ENCODE data around the gene CD99.
A peak's percentile ranks its signal among the peaks of the same experiment; 100 is the strongest.

The CD99 gene, protein sequence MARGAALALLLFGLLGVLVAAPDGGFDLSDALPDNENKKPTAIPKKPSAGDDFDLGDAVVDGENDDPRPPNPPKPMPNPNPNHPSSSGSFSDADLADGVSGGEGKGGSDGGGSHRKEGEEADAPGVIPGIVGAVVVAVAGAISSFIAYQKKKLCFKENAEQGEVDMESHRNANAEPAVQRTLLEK

DNA sequence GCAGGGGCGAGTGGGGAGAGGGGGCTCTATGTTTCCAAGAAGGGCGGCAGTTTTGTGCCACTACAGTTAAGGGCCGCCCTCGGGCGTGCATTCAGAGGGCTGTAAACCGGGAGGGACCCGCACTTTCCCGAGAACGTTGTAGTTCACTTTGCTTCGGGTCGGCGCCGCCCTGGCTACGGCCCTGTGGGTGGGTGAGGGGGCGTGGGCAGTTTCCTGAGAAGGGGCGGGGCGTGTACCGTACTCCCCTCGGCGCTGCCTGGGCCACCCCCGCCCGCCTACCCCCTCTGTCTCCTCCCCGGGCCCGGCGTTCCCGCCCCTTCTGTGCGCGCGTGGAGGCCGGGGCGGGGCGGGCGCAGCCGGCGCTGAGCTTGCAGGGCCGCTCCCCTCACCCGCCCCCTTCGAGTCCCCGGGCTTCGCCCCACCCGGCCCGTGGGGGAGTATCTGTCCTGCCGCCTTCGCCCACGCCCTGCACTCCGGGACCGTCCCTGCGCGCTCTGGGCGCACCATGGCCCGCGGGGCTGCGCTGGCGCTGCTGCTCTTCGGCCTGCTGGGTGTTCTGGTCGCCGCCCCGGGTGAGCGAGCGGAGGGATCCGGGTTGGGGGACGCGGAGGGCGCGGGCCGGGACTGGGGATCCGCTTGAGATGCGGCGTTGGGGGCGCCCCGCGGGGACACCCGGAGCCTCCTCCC lies at the start of gene CD99:
CD99 (plus strand) TSS at position 440 of the 687 bp plus-strand sequence; CDS start at position 506, 66 bp downstream.
- DNase-seq (ENCODE audit: low spot score) (peak; percentile 80), FAIRE-seq (no peak)

DNA sequence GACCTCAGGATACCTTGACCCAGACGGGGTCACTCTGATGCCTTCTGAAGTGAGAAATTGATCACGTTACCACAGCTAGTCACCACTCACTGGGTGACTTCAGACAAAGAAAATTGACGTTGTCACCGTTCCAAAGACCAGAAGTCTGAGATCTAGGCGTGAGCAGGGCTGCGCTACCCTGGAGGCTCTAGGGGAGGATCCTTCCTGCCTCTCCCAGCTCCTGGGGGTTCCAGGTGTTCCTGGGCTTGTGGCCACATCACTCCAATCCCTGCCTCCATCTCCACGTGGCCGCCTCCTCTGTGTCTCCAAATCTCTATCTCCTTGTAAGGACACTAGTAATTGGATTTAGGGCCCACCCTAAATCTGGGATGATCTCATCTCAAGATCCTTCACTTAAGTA lies 48.9 kb upstream of the CD99 start:
- no peak for DNase-seq (ENCODE audit: low spot score)
- no peak for FAIRE-seq

DNA sequence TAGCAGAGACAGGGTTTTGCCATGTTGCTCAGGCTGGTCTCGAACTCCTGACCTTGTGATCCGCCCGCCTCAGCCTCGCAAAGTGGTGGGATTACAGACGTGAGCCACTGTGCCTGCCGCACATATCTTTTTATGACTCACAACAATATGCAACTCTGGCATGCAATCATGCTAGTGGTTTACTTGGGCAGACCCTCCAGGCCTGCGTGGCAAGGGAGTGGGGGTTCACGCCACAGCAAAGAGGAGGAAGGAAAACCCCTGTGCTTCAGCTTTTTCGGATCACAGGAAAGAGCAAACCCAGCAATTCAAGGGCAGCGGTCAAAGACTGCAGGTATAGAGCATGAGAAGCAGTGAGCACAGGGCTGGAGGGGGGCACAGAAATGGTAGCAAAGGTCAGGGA lies 48.3 kb upstream of the CD99 start:
- FAIRE-seq = no peak
- no peak for DNase-seq (ENCODE audit: low spot score)

DNA sequence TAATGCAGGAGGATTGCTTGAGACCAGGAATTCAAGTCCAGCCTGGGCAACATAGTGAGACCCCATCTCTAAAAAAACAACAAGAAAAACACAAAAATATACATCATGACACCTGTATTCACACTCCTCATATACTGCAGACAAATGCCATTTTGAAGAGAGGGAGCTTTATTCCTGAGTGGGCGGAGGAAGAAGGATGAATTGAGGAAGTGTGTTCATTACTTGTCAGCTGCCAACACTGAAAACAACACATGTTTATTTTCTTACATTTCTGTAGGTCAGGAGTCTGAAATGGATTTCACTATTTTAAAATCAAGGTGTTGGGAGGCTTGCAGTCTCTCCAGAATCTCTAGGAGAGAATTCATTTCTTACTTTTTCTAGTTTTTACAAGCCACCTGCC lies 47.2 kb upstream of the CD99 start:
- no peak for FAIRE-seq

DNA sequence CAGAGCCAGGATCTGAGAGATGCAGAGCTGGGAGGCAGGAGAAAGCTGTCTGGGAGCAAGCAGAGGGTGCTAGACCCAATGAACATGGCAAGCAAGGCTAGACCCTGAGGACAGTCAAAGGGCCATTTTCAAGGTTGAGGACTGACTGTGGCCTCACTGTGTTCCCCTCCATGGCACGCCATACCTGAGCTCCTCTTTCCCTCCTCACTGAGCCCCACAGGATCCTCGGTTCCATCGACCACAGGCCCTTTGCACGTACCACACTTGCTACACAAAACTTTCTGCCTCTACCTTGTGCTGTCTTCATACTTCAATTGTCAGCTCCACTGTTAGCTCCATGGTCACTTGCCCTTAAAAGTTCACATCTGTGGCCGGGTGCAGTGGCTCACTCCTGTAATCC lies 45.5 kb upstream of the CD99 start:
- FAIRE-seq (no peak), DNase-seq (ENCODE audit: low spot score) (no peak)

More for the DNA sequence above, 47.2 kb upstream of the CD99 start:
- no peak for DNase-seq (ENCODE audit: low spot score)

DNA sequence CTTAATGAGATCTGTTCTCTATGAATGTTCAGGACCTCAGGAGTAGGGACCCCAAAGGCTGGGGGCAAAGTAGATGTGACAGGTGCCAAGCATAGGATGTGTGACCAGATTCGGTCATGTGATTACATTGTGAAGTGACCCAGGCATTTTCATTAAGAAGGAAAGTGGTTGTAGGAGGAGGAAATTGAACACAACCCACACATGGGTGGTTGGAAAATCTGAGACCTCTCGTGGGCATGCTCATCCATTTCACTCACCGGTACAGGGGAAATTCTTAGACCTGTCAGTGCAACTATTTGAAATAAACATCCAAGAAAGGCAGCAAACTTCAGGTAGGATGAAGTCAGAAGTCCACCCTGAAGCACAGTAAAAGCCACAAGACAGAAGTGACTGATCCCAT lies 43.5 kb upstream of the CD99 start:
- DNase-seq (ENCODE audit: low spot score) (no peak), FAIRE-seq (no peak)

DNA sequence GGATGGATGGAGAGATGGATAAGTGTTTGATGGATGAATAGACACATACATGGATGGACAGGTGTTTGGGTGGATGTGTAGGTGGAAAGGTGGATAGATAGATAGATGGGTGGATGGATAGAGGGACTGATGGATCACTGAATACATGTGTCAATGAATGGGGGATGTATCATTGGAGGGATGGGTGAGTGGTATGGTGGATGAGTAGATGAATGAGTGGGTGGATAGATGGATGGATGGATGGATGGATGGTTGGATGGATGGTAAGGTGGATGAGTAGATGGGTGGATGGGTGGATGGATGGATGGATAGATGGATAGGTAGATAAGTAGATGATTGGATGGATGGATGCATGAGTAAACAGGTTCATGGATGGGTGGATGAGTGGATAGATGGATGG lies 41.1 kb upstream of the CD99 start:
- no peak for DNase-seq (ENCODE audit: low spot score)
- FAIRE-seq = no peak

DNA sequence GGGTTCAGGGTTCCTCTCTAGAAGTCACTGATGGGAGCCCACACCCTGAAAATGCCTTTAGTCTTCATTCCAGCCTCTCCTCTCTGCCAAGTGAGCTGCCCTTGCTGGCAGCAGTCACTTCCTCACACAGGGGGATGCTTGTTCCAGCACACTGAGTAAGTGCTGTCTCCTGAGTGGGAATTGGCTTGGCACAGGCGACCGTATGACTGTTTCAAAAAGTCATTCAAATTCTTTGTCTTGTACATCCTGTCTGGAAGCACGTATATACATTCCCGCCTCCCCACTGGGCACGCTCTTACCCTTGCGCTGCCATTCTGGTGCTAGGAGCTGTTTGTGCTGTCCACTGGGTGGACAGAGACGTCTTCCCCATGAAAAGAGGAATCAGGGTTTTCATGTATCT lies 40.2 kb upstream of the CD99 start:
- FAIRE-seq (no peak), DNase-seq (ENCODE audit: low spot score) (no peak)

DNA sequence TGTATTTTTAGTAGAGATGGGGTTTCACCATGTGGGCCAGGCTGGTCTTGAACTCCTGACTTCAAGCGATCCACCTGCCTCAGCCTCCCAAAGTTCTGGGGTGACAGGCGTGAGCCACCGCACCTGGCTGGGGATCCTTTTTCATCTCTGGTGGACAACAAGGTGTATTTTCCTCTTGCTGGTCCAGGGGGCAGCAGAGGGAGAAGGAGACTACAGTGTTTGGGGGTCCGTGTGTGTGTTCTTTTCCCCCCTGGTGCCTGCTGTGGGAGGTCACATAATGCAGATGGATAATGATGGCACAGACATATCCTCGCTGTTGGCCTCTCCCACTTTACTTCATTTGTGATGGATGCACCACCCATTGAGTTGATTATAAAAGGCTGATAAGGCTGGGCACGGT lies 39.0 kb upstream of the CD99 start:
- no peak for DNase-seq (ENCODE audit: low spot score)
- FAIRE-seq = no peak

DNA sequence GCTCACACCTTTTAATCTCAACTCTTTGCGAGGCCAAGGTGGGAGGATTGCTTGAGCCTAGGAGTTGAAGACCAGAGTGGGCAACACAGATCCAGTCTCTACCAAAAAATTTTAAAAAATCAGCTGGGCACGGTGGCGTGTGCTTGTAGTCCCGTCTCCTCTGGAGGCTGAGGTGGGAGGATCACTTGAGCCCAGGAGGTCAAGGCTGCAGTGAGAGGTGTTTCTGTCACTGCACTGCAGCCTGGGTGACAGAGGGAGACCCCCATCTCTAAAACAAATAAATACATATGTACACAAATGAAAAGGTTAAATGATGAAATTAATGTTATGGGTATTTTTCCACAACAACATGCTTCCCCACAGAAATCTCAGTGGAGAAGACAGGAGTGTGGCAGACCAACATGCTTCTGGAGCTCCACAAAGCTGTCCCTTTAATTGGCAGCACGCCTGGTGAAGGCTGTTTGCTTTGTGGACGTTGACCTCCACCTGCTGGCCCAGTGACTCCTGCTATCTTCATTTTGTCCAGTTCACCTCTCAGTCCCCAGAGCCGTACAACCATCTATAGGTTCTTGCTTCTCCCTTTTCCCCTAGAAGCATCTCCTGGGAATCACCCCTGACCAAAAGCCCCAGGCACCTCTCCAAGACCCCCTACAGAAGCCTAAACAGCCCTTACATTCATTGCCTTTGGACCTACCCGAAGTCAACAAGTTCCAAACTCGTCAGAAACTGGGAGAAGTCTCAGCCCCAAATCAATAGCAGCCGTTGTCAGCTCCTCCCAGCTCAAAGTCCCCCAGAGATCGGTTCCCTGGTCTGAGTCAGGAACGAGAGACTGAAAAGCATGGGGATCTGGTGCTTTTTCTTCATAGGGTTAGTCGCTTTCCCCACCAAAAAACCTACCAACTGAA lies 36.4 kb upstream of the CD99 start:
- DNase-seq (ENCODE audit: low spot score) (no peak), FAIRE-seq (no peak)

DNA sequence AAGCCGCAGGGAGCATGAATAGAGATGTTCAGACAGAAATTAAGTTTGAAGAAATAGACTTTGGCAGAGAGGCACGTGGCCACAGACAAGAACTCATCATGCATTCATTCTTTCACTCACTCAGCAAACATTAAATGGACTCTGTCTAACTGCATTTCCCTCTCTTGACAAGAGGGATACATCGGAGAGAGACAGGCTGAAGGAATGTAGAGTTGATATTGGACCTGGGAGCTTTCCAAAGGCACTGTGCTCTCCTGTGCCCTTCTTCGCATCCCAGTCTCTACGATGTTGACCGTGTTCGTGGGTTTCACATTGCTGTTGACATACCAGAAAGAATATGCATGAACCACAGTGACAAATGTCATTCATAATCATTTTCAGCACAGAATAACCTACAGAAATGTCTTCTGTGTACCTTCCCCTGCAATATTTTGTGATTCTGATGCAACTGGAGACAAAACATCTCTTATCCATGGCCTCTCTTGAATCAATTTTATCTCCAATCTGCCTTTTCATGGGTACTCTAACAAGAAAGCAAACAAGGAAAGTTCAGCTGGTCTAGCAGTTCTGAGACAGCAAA lies 34.7 kb upstream of the CD99 start:
- DNase-seq (ENCODE audit: low spot score) (no peak), FAIRE-seq (no peak)

DNA sequence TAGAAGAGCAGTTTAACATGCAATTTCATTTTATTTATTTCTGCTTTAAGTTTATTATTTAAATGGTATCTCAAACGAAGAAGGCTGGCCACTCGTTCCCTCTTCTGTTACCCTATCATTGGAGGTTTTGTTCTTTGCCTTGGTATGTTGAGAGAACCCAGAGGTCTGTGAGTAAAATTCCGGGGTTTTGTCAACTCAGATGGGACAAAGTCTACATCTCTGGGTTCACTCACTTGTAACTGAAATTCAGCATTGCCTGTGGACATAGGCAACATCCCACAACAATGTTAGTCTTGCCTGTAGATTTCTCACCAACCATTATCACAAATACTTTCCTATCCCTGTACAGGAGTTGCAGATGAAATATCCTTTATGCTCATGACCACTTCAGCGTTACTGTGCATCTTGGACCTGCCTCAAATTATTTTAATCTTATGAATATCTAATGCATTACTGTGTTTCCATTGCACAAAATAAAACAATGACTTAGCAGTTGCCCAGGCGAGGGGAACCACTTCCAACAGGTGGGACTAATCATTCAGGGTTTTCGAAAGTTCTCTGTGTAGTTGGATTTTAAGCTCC lies 33.5 kb upstream of the CD99 start:
- no peak for FAIRE-seq
- DNase-seq (ENCODE audit: low spot score) = no peak

DNA sequence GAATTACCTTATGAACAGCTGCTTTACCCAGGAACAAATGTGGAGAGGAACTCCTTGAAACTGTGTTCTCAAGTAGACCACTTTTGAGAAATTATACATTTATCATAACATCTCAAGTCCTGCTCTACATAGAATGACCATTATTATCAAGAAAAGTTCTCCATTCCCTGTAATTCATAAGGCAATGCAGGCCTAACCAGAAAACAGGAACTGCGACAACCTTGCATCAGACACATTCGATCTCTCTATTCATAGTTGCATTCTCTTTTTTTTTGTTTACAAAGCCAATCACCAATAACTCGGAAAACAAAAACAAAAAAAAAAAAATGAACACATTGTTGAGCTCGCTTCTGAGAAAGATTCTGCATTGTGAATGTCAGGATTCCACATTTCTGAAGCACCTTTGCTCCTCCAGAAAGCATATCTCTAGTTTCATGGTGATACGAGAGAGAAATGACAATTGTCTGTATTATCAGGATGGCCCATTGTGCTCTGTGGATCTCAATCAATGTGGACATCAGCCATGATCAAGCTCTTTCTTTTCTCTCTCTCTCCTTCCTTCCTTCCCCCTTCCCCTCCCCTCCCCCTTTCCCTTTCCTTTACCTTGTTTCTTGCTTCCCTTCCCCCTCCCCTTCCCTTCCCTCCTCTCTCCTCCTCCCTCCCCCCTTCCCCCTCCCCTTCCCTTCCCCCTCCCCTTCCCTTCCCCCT lies 32.4 kb upstream of the CD99 start:
- FAIRE-seq (no peak), DNase-seq (ENCODE audit: low spot score) (no peak)

DNA sequence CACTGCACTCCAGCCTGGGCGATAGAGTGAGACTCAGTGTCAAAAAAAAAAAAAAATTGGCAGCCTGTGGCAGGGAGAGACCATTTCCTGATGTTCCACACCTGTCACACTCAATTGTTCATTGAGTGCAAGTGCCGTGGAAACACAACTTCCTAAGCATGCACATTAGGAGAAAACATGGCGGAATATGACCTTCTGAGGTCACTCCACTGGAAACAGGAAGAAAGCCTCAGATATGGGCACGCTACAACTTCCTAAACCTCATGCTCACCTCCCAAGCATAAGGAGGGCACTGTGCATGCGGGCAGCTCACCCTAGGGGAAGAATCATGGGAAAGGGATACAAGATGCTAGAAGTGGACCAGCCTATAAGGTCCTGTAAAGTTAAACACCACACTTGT lies 28.5 kb upstream of the CD99 start:
- no peak for DNase-seq (ENCODE audit: low spot score)
- FAIRE-seq = no peak

DNA sequence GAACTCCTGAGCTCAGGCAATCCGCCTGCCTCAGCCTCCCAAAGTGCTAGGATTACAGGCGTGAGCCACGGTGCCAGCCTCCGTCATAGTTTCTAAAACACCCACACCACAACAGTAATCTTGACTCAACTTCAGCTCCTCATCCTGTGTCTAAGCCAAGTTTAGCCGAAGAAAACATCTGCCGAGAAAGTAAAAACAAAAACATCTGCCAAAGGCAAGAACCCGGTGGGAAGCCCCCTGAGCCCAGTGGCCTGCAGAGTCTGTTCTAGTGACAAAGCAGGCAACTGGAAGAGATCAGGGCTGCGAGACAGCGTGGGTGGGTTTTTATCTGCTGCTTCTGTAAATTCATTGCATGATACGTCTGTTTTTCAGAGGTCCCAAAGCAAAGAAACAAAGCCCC lies 26.6 kb upstream of the CD99 start:
- no peak for FAIRE-seq
- no peak for DNase-seq (ENCODE audit: low spot score)

DNA sequence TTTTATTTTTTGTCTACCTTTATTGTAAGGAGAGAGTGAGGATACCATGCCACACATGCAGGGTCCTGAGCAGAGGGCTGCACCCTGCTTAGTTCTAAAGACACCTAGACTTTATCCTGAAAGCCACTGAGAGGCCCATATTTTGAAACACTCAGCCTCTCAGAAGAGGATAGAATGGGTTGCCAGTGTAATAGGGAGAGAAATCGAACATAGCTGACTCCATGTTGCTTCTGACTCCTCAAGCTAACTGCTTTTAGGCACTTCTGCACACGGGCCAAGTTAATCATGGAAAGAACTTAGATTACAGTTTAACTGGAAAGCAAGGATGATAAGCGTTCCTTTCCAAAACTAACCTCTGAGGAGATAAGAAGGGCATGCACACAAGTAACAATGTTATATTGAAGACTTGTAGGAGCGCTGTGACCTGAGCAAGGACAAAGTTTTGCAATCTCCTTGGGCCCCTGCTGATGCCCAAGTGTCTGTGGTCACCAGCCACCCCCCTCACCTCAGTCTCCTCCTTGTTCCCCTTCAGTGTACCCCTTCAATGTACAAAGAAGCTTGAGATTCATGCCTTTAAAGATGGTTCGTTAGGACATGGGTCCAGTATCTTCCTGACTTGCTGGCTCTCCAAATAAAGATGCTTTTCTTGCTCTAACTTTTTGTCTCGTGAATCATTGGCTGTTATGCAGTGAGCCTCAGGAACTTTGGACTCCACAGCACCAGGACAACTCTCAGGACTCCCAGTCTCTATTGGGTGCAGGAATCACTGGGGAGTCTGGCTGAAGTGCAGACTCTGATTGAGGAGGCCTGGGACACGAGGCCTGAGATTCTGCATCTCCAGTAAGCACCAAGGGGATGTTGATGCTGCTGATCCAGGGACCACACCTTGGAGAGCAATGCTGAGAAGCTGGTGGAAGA lies 25.4 kb upstream of the CD99 start:
- DNase-seq (ENCODE audit: low spot score) = no peak
- no peak for FAIRE-seq

DNA sequence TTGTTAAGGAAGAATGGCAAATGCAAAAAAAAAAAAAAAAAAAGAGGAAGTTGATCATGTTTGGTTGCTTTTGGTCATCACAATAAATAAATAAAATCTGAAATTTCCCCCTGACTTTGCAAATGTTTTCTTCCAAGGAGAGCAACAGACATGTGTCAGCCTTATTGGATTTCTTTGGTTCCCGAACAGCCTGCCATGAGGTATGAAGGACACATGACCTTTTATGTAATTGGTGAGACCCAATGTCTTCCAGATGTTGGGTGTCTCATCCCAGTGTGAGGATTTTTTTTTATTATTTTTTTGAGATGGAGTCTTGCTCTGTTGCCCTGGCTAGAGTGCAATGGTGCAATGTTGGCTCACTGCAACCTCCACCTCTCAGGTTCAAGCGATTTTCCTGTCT lies 24.6 kb upstream of the CD99 start:
- FAIRE-seq (no peak), DNase-seq (ENCODE audit: low spot score) (no peak)

DNA sequence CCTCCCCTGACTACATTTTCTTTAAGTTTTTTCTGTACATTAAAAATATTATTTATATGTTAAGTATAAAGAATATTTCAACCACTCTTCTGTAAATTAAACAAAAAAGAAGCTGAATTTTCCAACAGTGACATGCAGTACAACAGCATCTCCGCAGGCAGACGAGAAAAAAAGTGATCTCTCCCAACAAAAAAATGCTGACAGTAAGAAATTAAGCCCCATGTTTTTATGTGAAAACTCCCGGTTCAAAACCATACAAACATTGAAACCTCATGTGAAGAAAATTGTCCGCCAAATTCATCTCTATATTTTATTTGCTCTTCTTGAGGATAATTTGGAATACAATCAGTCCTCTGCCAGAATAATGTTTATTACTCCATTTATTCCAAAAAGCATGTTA lies 20.1 kb upstream of the CD99 start:
- no peak for FAIRE-seq
- DNase-seq (ENCODE audit: low spot score) = no peak

DNA sequence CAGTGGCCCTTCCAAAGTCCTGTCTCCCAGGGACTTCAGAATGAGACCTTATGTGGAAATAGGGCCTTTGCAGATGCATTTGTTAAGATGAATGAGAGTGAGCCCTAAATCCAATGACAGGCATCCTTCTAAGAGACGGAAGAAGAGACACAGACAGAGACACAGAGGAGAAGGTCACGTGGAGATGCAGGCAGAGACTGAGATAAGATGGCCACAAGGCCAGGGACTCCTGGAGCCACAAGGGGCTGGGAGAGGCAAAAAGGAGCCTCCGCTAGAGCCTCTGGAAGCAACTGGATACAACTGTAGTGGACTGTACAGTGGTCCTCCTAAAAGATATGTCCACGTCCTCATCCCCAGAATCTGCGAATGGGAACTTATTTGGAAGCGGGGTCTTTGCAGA lies 19.0 kb upstream of the CD99 start:
- no peak for FAIRE-seq
- no peak for DNase-seq (ENCODE audit: low spot score)

DNA sequence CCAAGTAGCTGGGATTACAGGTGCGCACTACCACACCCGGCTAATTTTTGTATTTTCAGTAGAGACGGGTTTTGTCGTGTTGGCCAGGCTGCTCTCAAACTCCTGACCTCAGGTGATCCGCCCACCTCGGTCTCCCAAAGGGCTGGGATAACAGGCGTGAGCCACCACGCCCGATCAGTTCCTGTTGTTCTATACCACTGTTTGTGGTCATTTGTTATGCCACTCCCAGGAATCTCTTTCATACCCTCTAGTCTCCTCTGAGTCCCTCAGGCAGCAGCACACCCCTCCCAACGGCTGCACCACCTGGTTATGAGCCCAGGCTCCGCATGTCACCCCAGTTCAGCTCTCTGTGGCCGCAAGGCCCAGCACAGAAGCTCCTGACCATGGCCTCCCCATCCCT lies 17.5 kb upstream of the CD99 start:
- DNase-seq (ENCODE audit: low spot score) = no peak
- FAIRE-seq = no peak
